Pancreas (tissue), 10 donors: Measurements from ENCODE around the gene MRPL27. TPM values are rescaled to one million over a fixed set of nuclear protein-coding genes. Genes with fewer than 3 reads are reported as not detected.

ENCODE experiments used
- ATAC-seq, 4 donors: fragments of 200-7000 bp; cut with Tn5 transposase; one replicate each; pipeline versions ENCODE4 v1.8.0 to v1.9.1; 2020; ENCODE audit warnings: mild to moderate bottlenecking in 4 of 4, moderate library complexity in 4 of 4
- DNase-seq, 6 donors: peaks; one replicate each; pipeline ENCODE4 v3.0.0-alpha.2; 2020
- FAIRE-seq: peaks from 2 replicates; lab custom pipeline; 2012; peaks lifted over from hg19 to GRCh38; lab: Jason Lieb, UNC
- H3K27ac ChIP-seq, 4 donors: fragments of 200-600 bp; sonication (generic); 1 replicate in 3 of 4; 2 replicates in 1 of 4; pipeline versions ENCODE4 v1.5.0 to v1.8.0; 2020
- H3K27me3 ChIP-seq, 4 donors: fragments of 200-600 bp; one replicate each; pipeline ENCODE4 v1.8.0; 2021
- H3K36me3 ChIP-seq, 3 donors: fragments of 200-600 bp; sonication (generic) in 1 of 3; one replicate each; pipeline versions ENCODE4 v1.5.0 to v1.8.0; 2020 to 2021
- H3K4me1 ChIP-seq, 3 donors: fragments of 200-600 bp; one replicate each; pipeline ENCODE4 v1.8.0; 2021
- H3K4me3 ChIP-seq, 4 donors: fragments of 200-600 bp; sonication (generic) in 2 of 4; one replicate each; pipeline versions ENCODE4 v1.5.0 to v1.8.0; 2020 to 2021
- H3K9me3 ChIP-seq, 4 donors: fragments of 200-600 bp; one replicate each; pipeline ENCODE4 v1.8.0; 2021
- CTCF ChIP-seq, 4 donors: fragments of 200-600 bp; sonication (generic) in 3 of 4; IDR thresholded peaks; one replicate each; pipeline versions ENCODE4 v1.5.0 to v1.8.0; 2021; ENCODE audit warnings: antibody characterized with exemption in 4 of 4
- WGBS, 2 donors: extraction: QIAGEN DNeasy Blood & Tissue Kit; methylation state at CpG; one replicate each; pipeline ENCODE4 v1.1.7; 2013; 5-methylcytosine and 5-hydroxymethylcytosine counted together
- intact Hi-C, 3 donors: fragments of 100-400 bp; cut with DNase I; formaldehyde crosslinking; loops; one replicate each; pipeline versions ENCODE4 v1.11.1 to v1.14.2; 2022
- polyA plus RNA-seq, 2 donors: library from polyadenylated mRNA; stranded (reverse); fragments of 200-250 nt; gene quantifications; one replicate each; pipeline ENCODE4 v1.2.3, GENCODE V29; 2013
- total RNA-seq, 6 donors: library from RNA; stranded (reverse); fragmentation: NEBNext Ultra II Directional in 4 of 6; extraction: Animal tissue kit (Norgen Biotek cat#: 25700) in 4 of 6; gene quantifications; one replicate each; pipeline versions ENCODE4 v1.2.1 to v1.2.4, GENCODE V29; 2021 to 2023
- donor health status: healthy with polysubstance abuse.
- donor health status: DM: no; HTN: no; CAD: no; lungs with moderate emphysema.
- donor health status: DM: no; HTN: no; CAD: no.
- donor health status: control.
- donor health status: control.
- donor health status: Bipolar disorder and iron deficiency.
- donor health status: DM: yes; HTN: yes; CAD: no.
- donor health status: DM: no; HTN: no; CAD: no.
- donor health status: DM: no; HTN: no; CAD: no.
- donor health status: DM: yes; HTN: yes; CAD: no.

MRPL27 gene
- total and polyA plus RNA-seq, 8 donors, result 19.6 to 89.0 (median 27.2) TPM

DNA sequence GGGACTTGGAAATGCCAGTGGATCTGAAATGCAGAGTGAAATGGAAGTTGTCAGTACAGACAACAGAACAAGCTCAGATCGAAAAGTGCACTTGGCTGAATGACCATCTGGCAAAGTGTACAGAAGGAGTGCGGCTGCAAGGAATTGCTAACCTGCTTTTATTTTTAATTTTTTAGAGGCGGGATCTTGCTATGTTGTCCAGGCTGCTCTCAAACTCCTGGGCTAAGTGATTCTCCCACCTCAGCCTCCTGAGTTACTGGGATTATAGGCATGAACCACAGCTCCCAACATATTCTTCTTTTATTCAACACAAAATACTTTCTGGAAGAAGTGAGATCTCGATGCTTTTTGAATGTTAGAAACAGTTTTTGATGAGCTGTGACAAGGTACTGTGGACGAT lies 20.7 kb upstream of the MRPL27 start:
- ATAC-seq (no peak), FAIRE-seq (no peak), DNase-seq (no peak)
- H3K4me1 ChIP-seq, result peaks cover 4 to 13% (median 13%) of the 10 kb centered on the region in 3 donors
- H3K9me3 ChIP-seq, result no peaks in the 10 kb centered on the region
- peaks cover 6 to 54% (median 31%) of the 10 kb centered on the region in 3 donors for H3K36me3 ChIP-seq
- H3K4me3 ChIP-seq, result no peak overlapping the region
- H3K27me3 ChIP-seq, result no peaks in the 10 kb centered on the region
- no peak for TF ChIP-seq CTCF (IDR thresholded peaks at IDR 0.05)
- intact Hi-C loops, result no loop called here
- H3K27ac ChIP-seq, result no peak overlapping the region
- 50 to 59% methylated on average over 5 of the region's 5 CpGs for WGBS, 2 donors

DNA sequence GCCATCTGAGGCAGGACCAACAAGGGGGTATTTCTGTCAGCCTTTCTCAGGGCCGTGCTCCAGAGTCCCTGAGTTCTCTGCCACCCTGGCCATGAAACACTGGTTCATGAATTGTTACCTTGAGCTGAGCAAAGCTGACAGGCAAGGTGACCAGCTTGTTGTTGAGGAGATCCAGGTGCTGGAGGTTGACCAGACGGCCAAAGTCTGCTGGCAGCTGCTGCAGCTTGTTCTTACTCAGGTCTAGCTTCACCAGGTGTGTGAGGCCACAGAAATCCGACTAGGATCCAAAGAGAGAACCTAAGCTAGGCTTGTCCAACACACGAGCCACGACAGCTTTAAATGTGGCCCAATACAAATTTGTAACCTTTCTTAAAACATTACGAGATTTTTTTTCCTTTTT lies 19.6 kb upstream of the MRPL27 start:
- Histone ChIP-seq H3K4me1 (peaks cover under 1 to 12% (median 10%) of the 10 kb centered on the region in 3 donors), H3K9me3 (no peaks in the 10 kb centered on the region), H3K27ac (no peak overlapping the region), H3K4me3 (no peak overlapping the region), H3K36me3 (peaks cover 6 to 65% (median 35%) of the 10 kb centered on the region in 3 donors), H3K27me3 (no peaks in the 10 kb centered on the region)
- peak in 2 of 4 donors; percentile 12 to 16 for ATAC-seq
- WGBS, 2 donors, result 47% methylated on average over 6 of the region's 6 CpGs
- FAIRE-seq, result no peak
- intact Hi-C loops, result no loop called here
- DNase-seq, result peak in 5 of 6 donors; percentile 46 to 74 (median 56)
- TF ChIP-seq CTCF (IDR thresholded peaks at IDR 0.05), result no peak

DNA sequence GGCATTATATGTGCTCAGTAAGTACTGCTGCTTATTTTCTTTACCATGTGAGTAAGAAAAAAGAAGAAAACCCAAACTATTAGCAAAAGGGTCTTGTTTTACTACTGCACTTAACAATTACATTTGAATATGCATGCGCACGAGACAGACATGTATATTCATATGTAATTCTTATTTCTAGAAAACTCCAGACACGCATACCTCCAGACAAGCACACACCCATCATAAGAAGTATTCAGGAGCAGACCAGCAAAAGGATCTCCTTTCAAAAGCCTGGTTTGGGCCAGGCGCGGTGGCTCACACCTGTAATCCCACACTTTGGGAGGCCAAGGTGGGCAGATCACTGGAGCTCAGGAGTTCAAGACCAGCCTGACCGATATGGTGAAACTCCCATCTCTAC lies 16.6 kb upstream of the MRPL27 start:
- DNase-seq (peak in 1 of 6 donors; percentile 19), FAIRE-seq (no peak), ATAC-seq (no peak)
- TF ChIP-seq CTCF (IDR thresholded peaks at IDR 0.05), result no peak
- peaks cover 13 to 94% (median 59%) of the 10 kb centered on the region in 3 donors for H3K36me3 ChIP-seq
- H3K4me3 ChIP-seq, result no peak overlapping the region
- intact Hi-C loops, result no loop called here
- no peak overlapping the region for H3K27ac ChIP-seq
- H3K4me1 ChIP-seq, result peaks cover 0 to 9% (median 0%) of the 10 kb centered on the region in 3 donors
- no peaks in the 10 kb centered on the region for H3K9me3 ChIP-seq
- no peaks in the 10 kb centered on the region for H3K27me3 ChIP-seq
- WGBS, 2 donors, result 90 to 95% methylated on average over 6 of the region's 6 CpGs

- H3K27ac ChIP-seq, result no peak overlapping the region
- H3K36me3 ChIP-seq, result peaks cover 13 to 94% (median 59%) of the 10 kb centered on the region in 3 donors
- no peak for TF ChIP-seq CTCF (IDR thresholded peaks at IDR 0.05)
- ATAC-seq (no peak), DNase-seq (no peak), FAIRE-seq (no peak)
- no peaks in the 10 kb centered on the region for H3K27me3 ChIP-seq
- no peaks in the 10 kb centered on the region for H3K9me3 ChIP-seq
- H3K4me3 ChIP-seq, result no peak overlapping the region
- H3K4me1 ChIP-seq, result peaks cover 0 to 8% (median 0%) of the 10 kb centered on the region in 3 donors
- intact Hi-C loops, result no loop called here
- 91 to 92% methylated on average over 3 of the region's 3 CpGs for WGBS, 2 donors
Measured at GRCh38 chr17:50388728-50389127, 15.7 kb upstream of the MRPL27 start.

- H3K36me3 ChIP-seq, result peaks cover 11 to 95% (median 66%) of the 10 kb centered on the region in 3 donors
- intact Hi-C loops, result no loop called here
- 52 to 58% methylated on average over 3 of the region's 3 CpGs for WGBS, 2 donors
- DNase-seq, result peak in 1 of 6 donors; percentile 21
- no peak for TF ChIP-seq CTCF (IDR thresholded peaks at IDR 0.05)
- H3K27me3 ChIP-seq, result no peaks in the 10 kb centered on the region
- no peaks in the 10 kb centered on the region for H3K4me1 ChIP-seq
- no peaks in the 10 kb centered on the region for H3K9me3 ChIP-seq
- no peak for FAIRE-seq
- no peak overlapping the region for H3K4me3 ChIP-seq
- peak in 2 of 4 donors; percentile 20 to 28 for ATAC-seq
- H3K27ac ChIP-seq, result no peak overlapping the region
Measured at GRCh38 chr17:50386510-50386909, 13.5 kb upstream of the MRPL27 start.
